Ramos (cell line): ENCODE measurements around the gene SMG1.
"Not testable (repeated sequence)": the region's sequence is repeated elsewhere in the genome, so short reads cannot be mapped to it uniquely, and the experiment has no call there.

Experiments
- in situ Hi-C: fragments of 300-500 bp; cut with MboI; formaldehyde crosslinking; loops from one replicate; pipeline ENCODE4 v1.14.3; 2022; ENCODE audit warnings: low sequenced_read_pairs; ENCODE audit not compliant: unreplicated experiment

The SMG1 gene

GRCh38 chr16:18925986-18926865 is at the start of gene SMG1:
TSS of gene SMG1 (minus strand) at chr16:18926408. CDS start at chr16:18926041, 367 bp downstream.
- in situ Hi-C loops: not testable (repeated sequence)

GRCh38 chr16:18975109-18975508 is 48.9 kb upstream of the SMG1 start:
- in situ Hi-C loops: no loop called here

- in situ Hi-C loops: loop anchor here (10.0 kb wide), 1 partner anchor 165 kb away; the partner anchor contains the start of gene ARL6IP1
Observed at GRCh38 chr16:18969855-18970240, 43.6 kb upstream of the SMG1 start.

- in situ Hi-C loops: loop anchor here (10.0 kb wide), 1 partner anchor 164 kb away; the partner anchor contains the start of gene ARL6IP1
Observed at GRCh38 chr16:18969050-18969854, 43.0 kb upstream of the SMG1 start.

DNA sequence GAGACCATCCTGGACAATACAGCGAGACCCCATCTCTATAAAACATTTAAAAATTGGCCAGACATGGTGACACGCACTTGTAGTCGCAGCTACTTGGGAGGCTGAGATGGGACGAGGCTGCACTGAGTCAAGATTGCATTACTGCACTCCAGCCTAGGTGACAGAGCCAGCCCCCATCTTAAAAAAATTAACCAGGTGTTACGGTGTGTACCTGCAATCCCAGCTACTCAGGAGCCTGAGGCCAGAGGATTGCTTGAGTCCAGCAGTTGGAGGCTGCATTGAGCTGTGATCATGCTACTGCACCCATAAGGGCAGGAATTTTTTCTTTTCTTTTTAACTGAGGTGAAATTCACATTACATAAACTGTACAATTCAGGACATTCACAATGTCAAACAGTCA is 40.6 kb upstream of the SMG1 start:
- in situ Hi-C loops: loop anchor here (10.0 kb wide), 1 partner anchor 162 kb away; the partner anchor contains the start of gene ARL6IP1

DNA sequence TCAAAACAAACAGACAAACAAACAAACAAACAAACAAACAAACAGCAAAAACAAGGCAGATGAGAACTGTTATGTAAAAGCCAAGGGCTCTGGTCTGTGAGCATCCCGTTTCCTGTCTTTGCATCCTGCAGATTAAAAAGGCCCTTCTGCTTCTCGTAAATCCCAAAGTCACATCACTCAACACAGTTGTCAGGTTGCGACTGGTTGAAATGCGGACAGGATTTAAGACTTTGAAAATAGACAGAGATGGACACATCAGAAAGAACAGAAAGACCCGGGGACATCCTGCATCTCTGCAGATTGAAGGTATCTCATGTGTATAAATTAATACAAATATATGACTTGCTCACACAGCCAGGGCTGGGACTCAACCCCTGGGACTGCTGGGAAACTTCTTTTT is 39.3 kb upstream of the SMG1 start:
- in situ Hi-C loops: loop anchor here (10.0 kb wide), 1 partner anchor 161 kb away; the partner anchor contains the start of gene ARL6IP1

GRCh38 chr16:18959031-18959505 is 32.9 kb upstream of the SMG1 start:
- in situ Hi-C loops: no loop called here

DNA sequence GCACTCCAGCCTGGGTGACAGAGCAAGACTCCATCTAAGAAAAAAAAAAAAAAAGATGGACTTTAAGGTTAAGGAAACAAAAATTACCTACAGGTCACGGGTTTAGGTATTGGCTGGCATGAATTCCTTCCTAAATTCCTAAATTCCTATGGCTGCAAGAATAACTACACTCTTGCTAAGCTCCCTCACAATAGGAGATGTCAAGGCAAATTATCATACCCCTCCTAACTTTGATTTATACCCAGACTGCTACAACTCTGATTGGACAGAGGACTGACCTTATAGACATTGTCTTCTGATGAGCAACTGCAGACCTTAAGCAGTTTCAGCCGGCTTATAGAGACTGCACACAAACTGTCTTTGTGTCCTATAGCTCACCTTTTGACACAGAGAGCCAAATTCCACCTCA is 32.4 kb upstream of the SMG1 start:
- in situ Hi-C loops: no loop called here

GRCh38 chr16:18956658-18957241 is 30.5 kb upstream of the SMG1 start:
- in situ Hi-C loops: not testable (repeated sequence)

DNA sequence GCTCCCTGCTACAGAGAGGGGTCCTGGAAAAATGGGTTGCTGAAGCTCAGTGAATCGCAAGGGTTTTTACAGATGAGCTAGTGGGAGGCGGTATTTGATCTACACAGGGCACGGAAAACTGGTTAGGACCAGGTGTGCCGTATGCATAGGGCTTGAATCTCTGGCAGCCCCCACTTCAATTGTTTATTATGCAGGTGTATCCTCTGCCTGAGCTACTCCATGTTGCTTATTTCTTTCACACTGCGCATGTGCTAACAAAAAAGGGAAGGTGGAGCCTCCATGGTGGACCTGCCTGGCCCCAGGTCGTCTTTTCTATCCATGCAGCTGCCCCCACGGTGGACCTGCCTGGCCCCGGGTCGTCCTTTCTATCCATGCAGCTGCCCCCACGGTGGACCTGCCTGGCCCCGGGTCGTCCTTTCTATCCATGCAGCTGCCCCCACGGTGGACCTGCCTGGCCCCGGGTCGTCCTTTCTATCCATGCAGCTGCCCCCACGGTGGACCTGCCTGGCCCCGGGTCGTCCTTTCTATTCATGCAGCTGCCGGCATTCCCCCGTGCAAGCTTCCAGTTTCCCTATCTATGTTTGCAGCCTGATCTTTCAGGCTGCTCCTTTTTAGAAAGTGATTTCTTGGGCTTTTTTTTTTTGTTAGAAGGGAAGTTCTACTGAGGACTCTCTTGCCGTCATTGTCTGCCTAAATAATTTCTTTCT is 29.8 kb upstream of the SMG1 start:
- in situ Hi-C loops: not testable (repeated sequence)

DNA sequence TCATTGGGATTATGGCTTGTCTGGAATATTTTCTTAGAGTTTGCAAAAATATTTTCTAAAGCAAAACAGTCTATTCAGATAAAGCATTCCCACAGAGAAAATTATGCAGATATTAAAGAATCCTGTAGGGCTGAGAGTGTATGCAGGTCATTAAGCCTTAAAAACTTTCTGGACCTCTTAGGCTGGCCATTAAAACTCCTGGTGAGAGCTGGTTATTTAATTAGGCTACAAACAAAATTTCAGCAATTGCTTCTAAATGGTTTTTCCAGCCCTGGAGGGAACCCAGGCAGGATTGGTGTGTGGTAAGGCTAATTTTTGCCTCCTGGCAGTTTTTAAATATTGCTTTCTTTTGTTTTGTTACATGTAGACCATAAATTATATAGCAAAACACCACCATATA is 27.3 kb upstream of the SMG1 start:
- in situ Hi-C loops: no loop called here

GRCh38 chr16:18950469-18951185 is 24.4 kb upstream of the SMG1 start:
- in situ Hi-C loops: no loop called here

- in situ Hi-C loops: no loop called here
Observed at GRCh38 chr16:18948372-18949020, 22.3 kb upstream of the SMG1 start.

GRCh38 chr16:18945233-18945632 is 19.0 kb upstream of the SMG1 start:
- in situ Hi-C loops: no loop called here

GRCh38 chr16:18943414-18943813 is 17.2 kb upstream of the SMG1 start:
- in situ Hi-C loops: no loop called here

- in situ Hi-C loops: no loop called here
Observed at GRCh38 chr16:18942061-18942460, 15.9 kb upstream of the SMG1 start.

DNA sequence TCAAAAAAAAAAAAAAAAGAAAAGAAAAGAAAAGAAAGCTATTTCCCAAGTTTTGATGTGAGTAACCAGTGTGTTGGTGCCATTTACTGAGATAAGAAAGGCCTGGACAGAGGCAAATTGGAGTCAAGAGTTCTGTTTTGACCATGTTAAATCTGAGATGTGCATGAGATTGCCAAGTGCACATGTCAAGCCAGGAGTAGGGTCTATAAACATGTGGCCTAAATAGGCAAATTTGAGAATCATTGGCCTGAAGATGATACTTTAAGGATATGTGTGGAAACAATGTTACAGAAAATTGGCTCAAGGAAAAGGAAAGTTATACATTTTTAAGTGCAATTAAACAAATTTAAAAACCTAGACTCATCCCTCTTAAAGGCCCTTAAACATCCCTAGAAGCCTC is 15.3 kb upstream of the SMG1 start:
- in situ Hi-C loops: no loop called here

DNA sequence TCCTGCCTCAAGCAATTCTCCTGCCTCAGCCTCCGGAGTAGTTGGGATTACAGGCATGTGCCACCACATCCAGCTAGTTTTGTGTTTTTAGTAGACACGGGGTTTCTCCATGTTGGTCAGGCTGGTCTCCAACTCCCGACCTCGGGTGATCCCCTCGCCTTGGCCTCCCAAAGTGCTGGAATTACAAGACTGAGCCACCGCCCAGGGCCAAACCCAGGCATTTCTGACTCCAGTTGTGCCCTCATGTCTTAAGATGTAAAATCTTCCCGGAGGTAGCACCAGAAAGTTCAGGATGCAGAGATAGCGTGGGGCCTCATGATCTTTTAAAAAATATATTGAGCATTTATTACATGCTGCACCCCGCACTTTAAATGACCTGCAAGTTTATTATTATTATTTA is 12.8 kb upstream of the SMG1 start:
- in situ Hi-C loops: no loop called here

- in situ Hi-C loops: no loop called here
Observed at GRCh38 chr16:18937390-18937789, 11.2 kb upstream of the SMG1 start.
